Prostate gland (tissue), 2 donors: ENCODE measurements around the gene SULT1A1.
"Not testable (repeated sequence)": the region's sequence is repeated elsewhere in the genome, so short reads cannot be mapped to it uniquely, and the experiment has no call there.

Experiments used
- CTCF ChIP-seq, 4 experiments: fragments of 200-600 bp in 2 of 4; fragments of 450-650 bp in 2 of 4; sonication (generic) in 2 of 4; IDR thresholded peaks; 1 replicate in 3 of 4; 2 replicates in 1 of 4; pipeline ENCODE4 v1.5.1; 2016 to 2019; ENCODE audit warnings: antibody characterized with exemption in 4 of 4, mild to moderate bottlenecking in 2 of 4, moderate library complexity in 2 of 4
- POLR2A ChIP-seq: fragments of 450-650 bp; IDR thresholded peaks from one replicate; pipeline ENCODE4 v1.6.1; 2016; ENCODE audit warnings: antibody characterized with exemption, mild to moderate bottlenecking
- POLR2AphosphoS5 ChIP-seq: sonication (generic); formaldehyde crosslinking; IDR thresholded peaks from one replicate; pipeline ENCODE4 v1.6.1; 2017; ENCODE audit warnings: antibody characterized with exemption

GRCh38 chr16:28615486-28616223, 5.8 kb upstream of the SULT1A1 start:
- TF ChIP-seq CTCF (IDR thresholded peaks at IDR 0.05) (peak in 3 of 4 experiments; percentile 53 to 75 (median 73)), POLR2AphosphoS5 (peak; percentile 21)
- TF ChIP-seq POLR2A, result not testable (repeated sequence)
